Progenitor cell of endocrine pancreas (in vitro differentiated cells): Measurements from ENCODE around the gene WWC2. TPM values are rescaled to one million over a fixed set of nuclear protein-coding genes. Genes with fewer than 3 reads are reported as not detected.

ENCODE experiments used
- DNase-seq: peaks from one replicate; pipeline ENCODE4 v3.0.0; 2021; ENCODE audit warnings: low spot score; ENCODE audit not compliant: unreplicated experiment
- H3K27ac Mint-ChIP-seq: 2 replicates; pipeline ENCODE4 v1.8.0; 2021; ENCODE audit warnings: mild to moderate bottlenecking, moderate library complexity, mixed read lengths
- H3K27me3 Mint-ChIP-seq: 2 replicates; pipeline ENCODE4 v1.8.0; 2021; ENCODE audit warnings: mixed read lengths
- H3K36me3 Mint-ChIP-seq: 2 replicates; pipeline ENCODE4 v1.8.0; 2022; ENCODE audit warnings: mixed read lengths; ENCODE audit not compliant: insufficient read depth
- H3K4me1 Mint-ChIP-seq: 2 replicates; pipeline ENCODE4 v1.8.0; 2021; ENCODE audit warnings: low read depth, mixed read lengths
- H3K4me3 Mint-ChIP-seq: 2 replicates; pipeline ENCODE4 v1.8.0; 2021; ENCODE audit warnings: low read depth, mild to moderate bottlenecking, moderate library complexity, mixed read lengths
- H3K9me3 Mint-ChIP-seq: 2 replicates; pipeline ENCODE4 v1.8.0; 2021; ENCODE audit warnings: low read depth, mixed read lengths
- total RNA-seq: library from RNA; stranded (reverse); gene quantifications from 2 replicates; pipeline ENCODE4 v1.2.1, GENCODE V29; 2021
- TF ChIP-seq, protein P1 (sequence below): fragments of 200-600 bp; sonication (generic); IDR thresholded peaks from one replicate; pipeline ENCODE4 v1.5.0; 2021; ENCODE audit warnings: antibody characterized with exemption, mild to moderate bottlenecking; ENCODE audit not compliant: unreplicated experiment

WWC2 gene
- total RNA-seq, 1 donor from 2014 or later, result 57.0 TPM

DNA sequence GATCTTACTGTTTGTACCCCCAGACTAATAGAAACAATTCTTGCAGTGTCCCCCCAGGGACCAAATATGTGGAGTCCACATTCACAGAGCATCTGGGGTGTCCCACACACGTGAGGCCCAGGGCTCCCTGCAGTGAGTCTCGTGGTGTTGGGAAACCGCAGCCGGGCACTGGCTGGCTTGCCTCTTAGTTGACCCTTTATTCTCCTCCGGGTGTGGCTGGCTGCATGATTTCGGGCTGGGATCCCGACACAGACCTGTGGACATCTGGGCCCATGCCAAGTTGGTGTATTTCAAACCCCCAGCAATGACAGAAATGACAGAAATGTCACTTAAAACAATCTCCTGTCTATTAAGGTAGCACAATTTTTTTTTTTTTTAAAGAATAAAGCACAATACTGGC lies 238.8 kb downstream of the WWC2 start:
- Mint-ChIP-seq H3K4me3 (no peak overlapping the region), H3K27ac (no peak overlapping the region), H3K27me3 (peaks cover 6% of the 10 kb centered on the region), H3K9me3 (no peaks in the 10 kb centered on the region), H3K36me3 (no peaks in the 10 kb centered on the region), H3K4me1 (peaks cover 7% of the 10 kb centered on the region)
- TF ChIP-seq, protein P1, sequence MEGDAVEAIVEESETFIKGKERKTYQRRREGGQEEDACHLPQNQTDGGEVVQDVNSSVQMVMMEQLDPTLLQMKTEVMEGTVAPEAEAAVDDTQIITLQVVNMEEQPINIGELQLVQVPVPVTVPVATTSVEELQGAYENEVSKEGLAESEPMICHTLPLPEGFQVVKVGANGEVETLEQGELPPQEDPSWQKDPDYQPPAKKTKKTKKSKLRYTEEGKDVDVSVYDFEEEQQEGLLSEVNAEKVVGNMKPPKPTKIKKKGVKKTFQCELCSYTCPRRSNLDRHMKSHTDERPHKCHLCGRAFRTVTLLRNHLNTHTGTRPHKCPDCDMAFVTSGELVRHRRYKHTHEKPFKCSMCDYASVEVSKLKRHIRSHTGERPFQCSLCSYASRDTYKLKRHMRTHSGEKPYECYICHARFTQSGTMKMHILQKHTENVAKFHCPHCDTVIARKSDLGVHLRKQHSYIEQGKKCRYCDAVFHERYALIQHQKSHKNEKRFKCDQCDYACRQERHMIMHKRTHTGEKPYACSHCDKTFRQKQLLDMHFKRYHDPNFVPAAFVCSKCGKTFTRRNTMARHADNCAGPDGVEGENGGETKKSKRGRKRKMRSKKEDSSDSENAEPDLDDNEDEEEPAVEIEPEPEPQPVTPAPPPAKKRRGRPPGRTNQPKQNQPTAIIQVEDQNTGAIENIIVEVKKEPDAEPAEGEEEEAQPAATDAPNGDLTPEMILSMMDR, result no peak
- no peak for DNase-seq

GRCh38 chr4:183342541-183343533 lies 243.8 kb downstream of the WWC2 start:
- H3K27ac Mint-ChIP-seq, result no peak overlapping the region
- TF ChIP-seq, protein P1, result no peak
- H3K4me3 Mint-ChIP-seq, result no peak overlapping the region
- no peaks in the 10 kb centered on the region for H3K9me3 Mint-ChIP-seq
- no peak for DNase-seq
- H3K27me3 Mint-ChIP-seq, result peaks cover 7% of the 10 kb centered on the region
- no peaks in the 10 kb centered on the region for H3K4me1 Mint-ChIP-seq
- H3K36me3 Mint-ChIP-seq, result no peaks in the 10 kb centered on the region

- Mint-ChIP-seq H3K27ac (no peak overlapping the region), H3K4me3 (no peak overlapping the region), H3K36me3 (no peaks in the 10 kb centered on the region), H3K9me3 (no peaks in the 10 kb centered on the region), H3K4me1 (no peaks in the 10 kb centered on the region), H3K27me3 (peaks cover 7% of the 10 kb centered on the region)
- TF ChIP-seq, protein P1, result no peak
- DNase-seq, result no peak
These were observed 244.7 kb downstream of the WWC2 start for GRCh38 chr4:183343730-183344129.

GRCh38 chr4:183344523-183345255 lies 245.6 kb downstream of the WWC2 start:
- no peak overlapping the region for H3K27ac Mint-ChIP-seq
- H3K27me3 Mint-ChIP-seq, result peaks cover 7% of the 10 kb centered on the region
- no peaks in the 10 kb centered on the region for H3K4me1 Mint-ChIP-seq
- TF ChIP-seq, protein P1, result no peak
- no peak for DNase-seq
- no peaks in the 10 kb centered on the region for H3K36me3 Mint-ChIP-seq
- no peaks in the 10 kb centered on the region for H3K9me3 Mint-ChIP-seq
- no peak overlapping the region for H3K4me3 Mint-ChIP-seq

DNA sequence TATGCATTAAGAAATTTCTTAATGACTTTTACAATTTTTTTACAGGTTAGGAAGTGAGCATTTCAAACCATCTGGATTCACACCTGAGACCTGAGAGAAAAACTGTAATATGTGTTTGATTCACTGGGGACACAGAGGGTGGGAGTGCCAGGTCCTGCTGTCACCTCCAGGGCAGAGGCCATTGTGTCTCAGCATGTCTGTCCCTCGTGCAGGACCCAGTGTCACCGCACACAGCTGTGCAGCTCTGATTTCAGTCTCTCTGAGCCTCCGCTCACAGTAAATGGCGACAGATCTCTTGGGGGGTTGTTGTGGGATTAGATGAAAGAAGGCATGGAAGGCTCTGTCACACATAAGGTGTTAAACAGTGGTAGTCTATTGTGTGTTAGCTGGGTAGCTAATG lies 246.2 kb downstream of the WWC2 start:
- Mint-ChIP-seq H3K9me3 (peaks cover under 1% of the 10 kb centered on the region), H3K4me1 (no peaks in the 10 kb centered on the region), H3K27me3 (peaks cover 6% of the 10 kb centered on the region), H3K36me3 (no peaks in the 10 kb centered on the region), H3K4me3 (no peak overlapping the region), H3K27ac (peak overlapping the region; percentile 80)
- no peak for DNase-seq
- TF ChIP-seq, protein P1, result no peak
